HepG2 (cell line): ENCODE measurements around the gene VPS50. TPM values are rescaled to one million over a fixed set of nuclear protein-coding genes. Genes with fewer than 3 reads are reported as not detected.

Experiments used
- ATAC-seq: fragments of 200-7000 bp; cut with Tn5 transposase; 3 replicates; pipeline ENCODE4 v1.9.1; 2020; ENCODE audit warnings: mild to moderate bottlenecking, moderate library complexity
- BruUV-seq: library from RNA; stranded (reverse); fragments of 400-500 nt; replicated peaks from 2 replicates; lab custom pipeline; 2021; lab: Mats Ljungman, UMichigan
- CTCF ChIA-PET: fragments of 300-600 bp; formaldehyde crosslinking; extraction: SDS; loops from one replicate; lab custom pipeline; 2021; ENCODE audit warnings: low total read pairs, inconsistent platforms, low intra/inter-chr PET ratio; lab: Yijun Ruan, JAX
- POLR2A ChIA-PET: fragments of 350-600 bp; sonication (Branson Sonifier 250); formaldehyde crosslinking; loops from one replicate; lab custom pipeline; 2020; ENCODE audit warnings: antibody characterized with exemption, inconsistent platforms; lab: Yijun Ruan, JAX
- DNase-seq: peaks from one replicate; pipeline ENCODE4 v3.0.0-alpha.2; 2015; ENCODE audit warnings: low spot score
- FAIRE-seq: peaks from 3 replicates; lab custom pipeline; 2011; peaks lifted over from hg19 to GRCh38; lab: Jason Lieb, UNC
- H2AFZ ChIP-seq: one replicate; pipeline ENCODE4 v1.6.1; 2011; ENCODE audit warnings: low read length, inconsistent platforms
- H3K27ac ChIP-seq: fragments of 300-600 bp; 3 replicates; pipeline ENCODE4 v1.8.0; 2011; ENCODE audit warnings: mixed run types, mild to moderate bottlenecking, mixed read lengths, low read length, inconsistent platforms; ENCODE audit not compliant: insufficient read depth; ENCODE audit errors: extremely low read length
- H3K27me3 ChIP-seq, 2 experiments: fragments of 200-600 bp in 1 of 2; 2 replicates in 1 of 2; 3 replicates in 1 of 2; pipeline versions ENCODE4 v1.6.0 to v1.8.0; 2011; ENCODE audit warnings: low read length in 2 of 2, mild to moderate bottlenecking in 2 of 2, moderate library complexity in 2 of 2, inconsistent platforms in 1 of 2; ENCODE audit not compliant: insufficient read depth in 2 of 2, control insufficient read depth in 1 of 2
- H3K36me3 ChIP-seq, 2 experiments: fragments of 200-600 bp in 1 of 2; replicated peaks in 1 of 2; 2 replicates in 1 of 2; 3 replicates in 1 of 2; pipeline versions ENCODE4 v1.5.1 to v1.8.0; 2011; ENCODE audit warnings: low read length in 2 of 2, inconsistent platforms in 1 of 2; ENCODE audit not compliant: insufficient read depth in 2 of 2, control insufficient read depth in 1 of 2
- H3K4me1 ChIP-seq: 2 replicates; pipeline ENCODE4 v1.5.1; 2012; ENCODE audit warnings: low read length, inconsistent platforms; ENCODE audit not compliant: insufficient read depth
- H3K4me2 ChIP-seq: 2 replicates; pipeline ENCODE4 v1.6.0; 2011; ENCODE audit warnings: low read depth, low read length, inconsistent platforms
- H3K4me3 ChIP-seq, 3 experiments: fragments of 200-600 bp in 1 of 3; sonication (generic), shearing (Covaris generic) in 1 of 3; replicated peaks in 1 of 3; 2 replicates each; pipeline ENCODE4 v1.5.1; 2011 to 2016; ENCODE audit warnings: low read length in 3 of 3, inconsistent platforms in 2 of 3, low read depth in 2 of 3, mild to moderate bottlenecking in 2 of 3, control low read depth in 1 of 3, mixed read lengths in 1 of 3; ENCODE audit not compliant: insufficient read depth in 1 of 3
- H3K79me2 ChIP-seq: one replicate; pipeline ENCODE4 v1.6.1; 2011; ENCODE audit warnings: low read length, inconsistent platforms; ENCODE audit not compliant: insufficient read depth
- H3K9ac ChIP-seq: 2 replicates; pipeline ENCODE4 v1.6.0; 2011; ENCODE audit warnings: mild to moderate bottlenecking, low read depth, low read length, inconsistent platforms; ENCODE audit not compliant: insufficient read depth
- H3K9me3 ChIP-seq: 2 replicates; pipeline ENCODE4 v1.5.1; 2012; ENCODE audit warnings: mild to moderate bottlenecking, low read length
- H4K20me1 ChIP-seq: 2 replicates; pipeline ENCODE4 v1.6.0; 2011; ENCODE audit warnings: inconsistent platforms, mild to moderate bottlenecking, low read length, moderate library complexity; ENCODE audit not compliant: insufficient read depth
- ATRX ChIP-seq: sonication (generic); formaldehyde crosslinking; IDR thresholded peaks from 2 replicates; pipeline ENCODE4 v1.4.0; 2020; ENCODE audit warnings: missing genetic modification reagents, borderline replicate concordance
- CBX5 ChIP-seq: sonication (generic); formaldehyde crosslinking; IDR thresholded peaks from 2 replicates; pipeline ENCODE4 v1.4.0; 2020; ENCODE audit warnings: missing genetic modification reagents, borderline replicate concordance
- CHD2 ChIP-seq: IDR thresholded peaks from 2 replicates; pipeline ENCODE4 v1.6.1; 2011; ENCODE audit warnings: low read depth, low read length, improper control_type of control experiment
- MEF2D ChIP-seq: sonication (generic); formaldehyde crosslinking; IDR thresholded peaks from 2 replicates; pipeline ENCODE4 v1.5.1; 2020; ENCODE audit warnings: mild to moderate bottlenecking, missing genetic modification reagents
- PCBP2 ChIP-seq: fragments of 200-400 bp; formaldehyde crosslinking; optimal IDR thresholded peaks from 2 replicates; pipeline ENCODE3; 2018; ENCODE audit warnings: low read length, low read depth; ENCODE audit not compliant: poor library complexity, severe bottlenecking
- ZNF33A ChIP-seq: sonication (generic); formaldehyde crosslinking; IDR thresholded peaks from 2 replicates; pipeline ENCODE4 v1.5.1; 2020; ENCODE audit warnings: missing genetic modification reagents, mild to moderate bottlenecking, moderate library complexity, borderline replicate concordance
- ZNF644 ChIP-seq: IDR thresholded peaks from 2 replicates; pipeline ENCODE4 v1.6.1; 2016; ENCODE audit warnings: low read depth
- WGBS: methylation state at CpG from one replicate; pipeline ENCODE4 v1.1.6; 2017; ENCODE audit warnings: low lambda C conversion rate; 5-methylcytosine and 5-hydroxymethylcytosine counted together
- in situ Hi-C: cut with HindIII; loops from 2 replicates; pipeline ENCODE4 v1.10.0; 2017; ENCODE audit warnings: low pct_unique_long_range_greater_than_20kb; ENCODE audit not compliant: extremely low pct_ligation_motif_present
- intact Hi-C: fragments of 100-400 bp; cut with micrococcal nuclease; formaldehyde crosslinking; loops from one replicate; pipeline ENCODE4 v1.10.0; 2022; ENCODE audit not compliant: unreplicated experiment
- polyA plus RNA-seq, 8 experiments: library from polyadenylated mRNA; depleted of rRNA in 3 of 8; stranded (reverse) in 7 of 8; unstranded in 1 of 8; fragments of >200 nt; fragmentation: Illumina TruSeq in 4 of 8; extraction: Trizol in 4 of 8; gene quantifications; 2 replicates each; pipeline versions ENCODE4 v1.2.1 to v1.2.3, GENCODE V29; 2011 to 2016; ENCODE audit warnings: low read depth in 4 of 8, missing spikeins in 1 of 8, mixed read lengths in 1 of 8; ENCODE audit not compliant: insufficient read depth in 1 of 8
- total RNA-seq, 5 experiments: library from RNA; depleted of rRNA; stranded (reverse); fragments of >200 nt; fragmentation: Illumina TruSeq; extraction: Trizol; gene quantifications; 2 replicates each; pipeline ENCODE4 v1.2.3, GENCODE V29; 2016; ENCODE audit warnings: low read depth in 1 of 5
- TF ChIP-seq, protein P1 (sequence below): sonication (generic); formaldehyde crosslinking; IDR thresholded peaks from 2 replicates; pipeline ENCODE4 v1.4.0; 2020; ENCODE audit warnings: missing genetic modification reagents

The VPS50 gene
- total and polyA plus RNA-seq, 2 of the 13 experiments (the other 11 are each of a cell fraction or from before 2014, with no cell fraction given) = 10.3 to 20.4 TPM

DNA sequence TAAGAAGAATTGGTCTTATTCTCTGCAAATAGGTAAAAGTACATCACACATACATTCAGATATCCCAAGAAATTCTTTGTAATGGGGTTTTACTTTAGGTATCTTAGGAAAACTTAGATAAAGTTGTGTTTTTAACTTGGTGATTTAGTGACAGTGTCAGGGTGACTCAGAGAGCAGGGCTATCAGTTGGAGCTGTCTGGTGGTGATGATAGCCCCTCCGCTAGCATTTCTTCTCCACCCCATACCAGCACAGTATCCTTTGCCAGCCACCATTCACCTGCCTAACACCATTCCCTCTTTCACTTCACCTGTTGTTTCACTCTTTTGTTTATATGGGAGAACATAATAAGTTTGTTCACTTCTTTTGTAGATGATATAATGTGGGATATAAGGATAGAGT lies 30.4 kb downstream of the VPS50 start:
- no peak for ATAC-seq
- Histone ChIP-seq H3K9me3 (no peaks in the 10 kb centered on the region), H4K20me1 (no peaks in the 10 kb centered on the region), H3K4me2 (no peak overlapping the region), H2AFZ (no peak overlapping the region), H3K4me1 (peaks cover 6% of the 10 kb centered on the region; the same call in 1 of the 2 replicates), H3K27ac (no peak overlapping the region), H3K36me3 (no peaks in the 10 kb centered on the region; a peak in 1 of 5 replicates), H3K27me3 (no peaks in the 10 kb centered on the region), H3K79me2 (no peaks in the 10 kb centered on the region), H3K4me3 (no peak overlapping the region), H3K9ac (no peak overlapping the region)
- POLR2A ChIA-PET = no interaction called here
- in situ Hi-C loops (no loop called here), intact Hi-C loops (no loop called here)
- no peak for FAIRE-seq
- CTCF ChIA-PET = no interaction called here
- 100% methylated on average over 1 of the region's 1 CpG for WGBS
- no peak for DNase-seq
- no TSS peak for BruUV-seq
- TF ChIP-seq ATRX (CRISPR knock-in tag) = no peak
- TF ChIP-seq CBX5 (CRISPR knock-in tag) = no peak
- TF ChIP-seq, protein P1, sequence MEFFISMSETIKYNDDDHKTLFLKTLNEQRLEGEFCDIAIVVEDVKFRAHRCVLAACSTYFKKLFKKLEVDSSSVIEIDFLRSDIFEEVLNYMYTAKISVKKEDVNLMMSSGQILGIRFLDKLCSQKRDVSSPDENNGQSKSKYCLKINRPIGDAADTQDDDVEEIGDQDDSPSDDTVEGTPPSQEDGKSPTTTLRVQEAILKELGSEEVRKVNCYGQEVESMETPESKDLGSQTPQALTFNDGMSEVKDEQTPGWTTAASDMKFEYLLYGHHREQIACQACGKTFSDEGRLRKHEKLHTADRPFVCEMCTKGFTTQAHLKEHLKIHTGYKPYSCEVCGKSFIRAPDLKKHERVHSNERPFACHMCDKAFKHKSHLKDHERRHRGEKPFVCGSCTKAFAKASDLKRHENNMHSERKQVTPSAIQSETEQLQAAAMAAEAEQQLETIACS (CRISPR knock-in tag) = no peak
- TF ChIP-seq CHD2 = no peak
- TF ChIP-seq ZNF644 (CRISPR knock-in tag) = no peak
- no peak for TF ChIP-seq PCBP2
- TF ChIP-seq MEF2D (CRISPR knock-in tag) = no peak
- TF ChIP-seq ZNF33A (CRISPR knock-in tag) = no peak

DNA sequence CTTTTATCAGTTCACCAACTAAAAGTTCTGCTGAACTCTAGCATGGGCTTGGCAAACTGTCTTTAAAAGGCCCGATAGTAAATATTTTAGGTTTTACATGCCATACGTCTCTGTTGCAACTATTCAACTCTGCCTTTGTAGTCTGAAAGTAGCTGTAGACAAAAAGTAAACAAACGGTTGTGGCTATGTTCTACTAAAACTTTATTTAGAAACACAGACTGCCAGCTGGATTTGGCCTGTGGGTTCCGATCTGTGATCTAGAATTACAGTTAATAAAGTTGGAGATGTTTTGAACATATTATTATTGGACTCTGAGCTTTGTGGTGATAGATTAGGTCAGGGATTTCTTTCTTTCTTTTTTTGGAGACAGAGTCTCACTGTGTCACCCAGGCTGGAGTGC lies 33.1 kb downstream of the VPS50 start:
- BruUV-seq = no TSS peak
- in situ Hi-C loops (no loop called here), intact Hi-C loops (no loop called here)
- H3K4me3 ChIP-seq = no peak overlapping the region
- H2AFZ ChIP-seq = no peak overlapping the region
- ATAC-seq (no peak), FAIRE-seq (no peak), DNase-seq (peak; percentile 25)
- H3K9me3 ChIP-seq = no peaks in the 10 kb centered on the region
- no peak overlapping the region for H3K9ac ChIP-seq
- no peaks in the 10 kb centered on the region; a peak in 1 of 5 replicates for H3K36me3 ChIP-seq
- H3K27me3 ChIP-seq = no peaks in the 10 kb centered on the region
- ChIA-PET CTCF (no interaction called here), POLR2A (no interaction called here)
- no peaks in the 10 kb centered on the region for H3K79me2 ChIP-seq
- WGBS = 51% methylated on average over 4 of the region's 4 CpGs
- no peak overlapping the region for H3K27ac ChIP-seq
- no peaks in the 10 kb centered on the region for H4K20me1 ChIP-seq
- 0 out of 2 replicates have a peak overlapping the region, but pooled peaks have one; percentile 5 for H3K4me2 ChIP-seq
- H3K4me1 ChIP-seq = peaks cover 6% of the 10 kb centered on the region; the same call in 1 of the 2 replicates
